Neural progenitor cell (in vitro differentiated cells): ENCODE measurements around the gene RXRA. TPM values are rescaled to one million over a fixed set of nuclear protein-coding genes. Genes with fewer than 3 reads are reported as not detected.

ENCODE experiments used
- DNase-seq: peaks from one replicate; pipeline ENCODE4 v3.0.0-alpha.2; 2016; ENCODE audit warnings: low spot score
- H2AFZ ChIP-seq: fragments of 200-600 bp; sonication (generic); replicated peaks from 2 replicates; pipeline ENCODE4 v1.6.1; 2016; ENCODE audit warnings: antibody characterized with exemption
- H3F3A ChIP-seq: fragments of 200-600 bp; sonication (generic); 2 replicates; pipeline ENCODE4 v1.6.1; 2016; ENCODE audit warnings: antibody characterized with exemption, low read depth
- H3K27ac ChIP-seq: fragments of 200-600 bp; sonication (generic); 2 replicates; pipeline ENCODE4 v1.5.1; 2016; ENCODE audit warnings: mild to moderate bottlenecking
- H3K27me3 ChIP-seq: fragments of 200-600 bp; sonication (generic); 2 replicates; pipeline ENCODE4 v1.6.1; 2016; ENCODE audit warnings: mild to moderate bottlenecking, moderate library complexity
- H3K36me3 ChIP-seq: fragments of 200-600 bp; sonication (generic); 2 replicates; pipeline ENCODE4 v1.5.1; 2016
- H3K4me1 ChIP-seq: fragments of 200-600 bp; sonication (generic); 2 replicates; pipeline ENCODE4 v1.6.1; 2016; ENCODE audit warnings: mixed run types
- H3K4me2 ChIP-seq: fragments of 200-600 bp; sonication (generic); 2 replicates; pipeline ENCODE4 v1.6.1; 2016
- H3K4me3 ChIP-seq: fragments of 200-600 bp; sonication (generic); 2 replicates; pipeline ENCODE4 v1.5.1; 2016
- H3K79me2 ChIP-seq: fragments of 200-600 bp; sonication (generic); 2 replicates; pipeline ENCODE4 v1.6.1; 2016; ENCODE audit warnings: low read depth
- H3K9ac ChIP-seq: fragments of 200-600 bp; sonication (generic); 2 replicates; pipeline ENCODE4 v1.6.1; 2016
- H3K9me3 ChIP-seq: fragments of 200-600 bp; sonication (generic); 2 replicates; pipeline ENCODE4 v1.5.1; 2016; ENCODE audit warnings: low read depth
- H4K20me1 ChIP-seq: fragments of 200-600 bp; sonication (generic); 2 replicates; pipeline ENCODE4 v1.6.1; 2016; ENCODE audit warnings: low read depth
- H3K27ac Mint-ChIP-seq: 3 replicates; pipeline ENCODE4 v1.8.0; 2021; ENCODE audit warnings: mixed read lengths
- H3K27me3 Mint-ChIP-seq: 2 replicates; pipeline ENCODE4 v1.8.0; 2022; ENCODE audit warnings: low read depth, mild to moderate bottlenecking, inconsistent platforms, moderate library complexity, mixed read lengths; ENCODE audit not compliant: insufficient read depth
- H3K36me3 Mint-ChIP-seq: 3 replicates; pipeline ENCODE4 v1.8.0; 2021; ENCODE audit warnings: mixed read lengths
- H3K4me1 Mint-ChIP-seq: 3 replicates; pipeline ENCODE4 v1.8.0; 2021; ENCODE audit warnings: mixed read lengths
- H3K4me3 Mint-ChIP-seq: 3 replicates; pipeline ENCODE4 v1.8.0; 2021; ENCODE audit warnings: mild to moderate bottlenecking, moderate library complexity, mixed read lengths
- H3K9me3 Mint-ChIP-seq: 3 replicates; pipeline ENCODE4 v1.8.0; 2020; ENCODE audit warnings: mixed read lengths
- CTCF ChIP-seq: fragments of 200-600 bp; sonication (generic); IDR thresholded peaks from 2 replicates; pipeline ENCODE4 v1.5.1; 2017; ENCODE audit warnings: antibody characterized with exemption, mild to moderate bottlenecking
- EZH2 ChIP-seq: fragments of 200-600 bp; sonication (generic); IDR thresholded peaks from 2 replicates; pipeline ENCODE4 v1.6.1; 2017; ENCODE audit warnings: antibody characterized with exemption, mild to moderate bottlenecking, moderate library complexity
- EZH2phosphoT487 ChIP-seq: fragments of 200-600 bp; sonication (generic); IDR thresholded peaks from 2 replicates; pipeline ENCODE4 v1.6.1; 2017; ENCODE audit warnings: antibody characterized with exemption
- total RNA-seq: library from RNA; depleted of rRNA; stranded (reverse); fragments of >200 nt; gene quantifications from 2 replicates; pipeline ENCODE4 v1.2.3, GENCODE V29; 2015; ENCODE audit warnings: low replicate concordance

RXRA gene
- total RNA-seq, 1 donor from 2014 or later: 11.6 TPM

DNA sequence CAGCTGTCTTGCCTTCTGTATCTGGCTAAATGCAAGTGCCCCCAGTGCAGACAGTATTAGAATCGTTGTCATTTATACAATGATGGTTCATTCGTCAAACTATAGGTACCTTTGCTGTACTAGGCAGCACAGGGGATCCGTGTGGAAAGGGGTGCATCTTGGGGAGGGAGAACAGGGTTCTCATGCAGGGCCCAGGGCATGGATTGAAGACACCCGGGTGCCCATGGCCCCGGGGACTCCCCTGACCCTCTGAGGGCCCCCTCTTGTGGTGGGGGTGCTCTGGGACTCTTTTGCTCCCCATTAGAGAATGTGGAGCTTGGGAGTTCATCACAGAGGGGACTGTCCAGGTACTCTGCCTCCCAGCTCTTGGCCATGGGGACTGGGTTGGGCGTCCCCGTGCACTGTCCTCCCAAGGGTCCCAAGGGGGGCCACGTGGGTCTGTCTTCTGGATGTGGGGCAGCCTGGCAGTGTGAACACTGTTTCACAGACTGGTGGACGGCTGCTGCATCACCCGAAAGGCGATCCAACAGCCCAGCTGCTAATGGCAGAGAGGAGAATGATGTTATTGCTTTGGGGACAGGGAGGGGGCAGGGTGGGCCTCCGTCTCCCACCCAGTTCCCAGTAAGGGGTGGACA, 36.9 kb upstream of the RXRA start:
- no peak overlapping the region for H3K27ac ChIP-seq
- H3F3A ChIP-seq: peaks cover 6% of the 10 kb centered on the region
- no peak overlapping the region for H2AFZ ChIP-seq
- Mint-ChIP-seq H3K4me3 (no peak overlapping the region), H3K27ac (no peak overlapping the region), H3K27me3 (peaks cover 4% of the 10 kb centered on the region), H3K36me3 (no peaks in the 10 kb centered on the region), H3K4me1 (peaks cover 23% of the 10 kb centered on the region), H3K9me3 (peaks cover 2% of the 10 kb centered on the region)
- no peak overlapping the region for H3K9ac ChIP-seq
- H4K20me1 ChIP-seq: no peaks in the 10 kb centered on the region
- no peaks in the 10 kb centered on the region for H3K27me3 ChIP-seq
- H3K4me3 ChIP-seq: no peak overlapping the region
- TF ChIP-seq EZH2 (no peak), CTCF (no peak), EZH2phosphoT487 (no peak)
- H3K4me2 ChIP-seq: no peak overlapping the region
- DNase-seq: no peak
- no peaks in the 10 kb centered on the region for H3K9me3 ChIP-seq
- H3K36me3 ChIP-seq: no peaks in the 10 kb centered on the region
- no peaks in the 10 kb centered on the region for H3K79me2 ChIP-seq
- peaks cover 20% of the 10 kb centered on the region for H3K4me1 ChIP-seq

GRCh38 chr9:134290603-134291451, 35.4 kb upstream of the RXRA start:
- no peak for DNase-seq

GRCh38 chr9:134291452-134291881, 34.8 kb upstream of the RXRA start:
- no peaks in the 10 kb centered on the region for H3K27me3 ChIP-seq
- DNase-seq: no peak
- H3K4me3 ChIP-seq: no peak overlapping the region
- no peak overlapping the region for H2AFZ ChIP-seq
- Mint-ChIP-seq H3K4me3 (no peak overlapping the region), H3K4me1 (peaks cover 30% of the 10 kb centered on the region), H3K27ac (no peak overlapping the region), H3K36me3 (no peaks in the 10 kb centered on the region), H3K9me3 (no peaks in the 10 kb centered on the region), H3K27me3 (peaks cover 4% of the 10 kb centered on the region)
- H3K79me2 ChIP-seq: no peaks in the 10 kb centered on the region
- no peak overlapping the region for H3K9ac ChIP-seq
- H3K36me3 ChIP-seq: no peaks in the 10 kb centered on the region
- H3K4me2 ChIP-seq: no peak overlapping the region
- H3K9me3 ChIP-seq: no peaks in the 10 kb centered on the region
- peaks cover 9% of the 10 kb centered on the region for H3F3A ChIP-seq
- no peak for TF ChIP-seq CTCF
- no peak for TF ChIP-seq EZH2phosphoT487
- TF ChIP-seq EZH2: no peak
- peaks cover 23% of the 10 kb centered on the region for H3K4me1 ChIP-seq
- H4K20me1 ChIP-seq: no peaks in the 10 kb centered on the region
- H3K27ac ChIP-seq: no peak overlapping the region

More at GRCh38 chr9:134290603-134291451, 35.4 kb upstream of the RXRA start:
- Mint-ChIP-seq H3K27me3 (peaks cover 4% of the 10 kb centered on the region), H3K9me3 (no peaks in the 10 kb centered on the region), H3K36me3 (no peaks in the 10 kb centered on the region), H3K4me1 (peaks cover 27% of the 10 kb centered on the region), H3K27ac (no peak overlapping the region), H3K4me3 (no peak overlapping the region)
- Histone ChIP-seq H4K20me1 (no peaks in the 10 kb centered on the region), H3K27ac (no peak overlapping the region), H3K27me3 (no peaks in the 10 kb centered on the region), H3K9ac (no peak overlapping the region), H2AFZ (no peak overlapping the region), H3K4me2 (no peak overlapping the region), H3K79me2 (no peaks in the 10 kb centered on the region), H3K4me3 (no peak overlapping the region), H3F3A (peaks cover 9% of the 10 kb centered on the region), H3K36me3 (no peaks in the 10 kb centered on the region), H3K4me1 (peaks cover 21% of the 10 kb centered on the region), H3K9me3 (no peaks in the 10 kb centered on the region)
- TF ChIP-seq EZH2phosphoT487: no peak
- no peak for TF ChIP-seq CTCF
- TF ChIP-seq EZH2: no peak
